Heart left ventricle (tissue), 13 donors: ENCODE measurements around the gene NSD1.

ENCODE experiments used
- POLR2A ChIP-seq, 2 donors: fragments of 450-650 bp; IDR thresholded peaks; one replicate each; pipeline ENCODE4 v1.6.1; 2017; ENCODE audit warnings: antibody characterized with exemption in 2 of 2, mild to moderate bottlenecking in 2 of 2, moderate library complexity in 2 of 2
- TF ChIP-seq, protein P1 (sequence below), 12 donors: fragments of 200-600 bp; sonication (generic) in 4 of 12; IDR thresholded peaks; one replicate each; pipeline versions ENCODE4 v1.5.0 to v1.8.0; 2018 to 2022; ENCODE audit warnings: antibody characterized with exemption in 12 of 12, mild to moderate bottlenecking in 5 of 12
- donor health status: ischemic (EF 13 %, LVEDD 7.1; RV severe dilation, severe dysfunction).
- donor health status: DM: no; HTN: yes; CAD: no.
- donor health status: DM: no; HTN: no; CAD: no.
- donor health status: ischemic (EF 25% LVEDD 6.9; RV normal size, moderate dysfunction).
- donor health status: ischemic (EF 25% LVEDD 5.7; RV mildly dilated, moderate dysfunction).
- donor health status: ischemic (EF 35%, LVEDD 5.7; RV mildly dilated, moderate dysfunction).
- donor health status: nonischemic (EF 11% LVEDD 7.7; RV severe dilation, severe dysfunction).
- donor health status: DM: yes; HTN: yes; CAD: no.
- donor health status: PGD.
- donor health status: ischemic (EF 29% LVEDD 5.4; RV normal size, mild dysfunction).
- donor health status: nonischemic (EF 23%, LVEDD 6.1; RV moderate dilation, normal function).

DNA sequence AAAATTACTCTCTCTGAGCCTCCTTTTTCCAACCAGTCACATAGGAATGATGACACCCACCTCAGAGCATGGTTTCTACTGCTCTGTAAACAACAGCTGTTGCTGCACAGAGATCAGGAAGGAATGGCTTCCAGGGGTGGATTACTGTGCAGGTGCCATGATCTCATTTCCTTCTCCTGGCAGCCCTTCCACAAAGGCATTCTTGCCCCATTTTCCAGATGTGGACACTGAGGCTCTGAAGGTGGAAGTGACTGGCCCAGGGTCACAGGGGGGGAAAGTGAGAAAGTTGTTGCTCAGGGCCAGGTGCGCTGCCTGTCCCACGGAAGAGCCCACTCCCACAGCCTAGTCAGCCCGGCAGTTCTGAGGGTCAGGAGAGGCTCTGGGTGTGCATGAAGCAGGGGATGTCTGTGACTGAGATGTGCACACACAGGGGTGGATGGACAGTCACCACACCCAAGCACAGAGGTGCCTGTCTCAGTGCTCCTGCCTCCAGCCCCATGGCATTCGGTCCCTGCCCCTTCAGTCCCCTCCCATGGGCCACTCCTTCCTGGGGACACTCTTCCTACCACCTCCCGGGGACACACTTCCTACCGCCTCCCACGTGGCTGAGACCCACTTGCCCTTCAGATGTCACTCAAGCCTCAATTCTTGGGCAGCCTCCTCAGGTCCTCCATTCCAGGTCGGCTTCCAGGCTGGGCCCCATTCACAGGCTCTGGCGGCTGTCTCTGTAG, 29.9 kb upstream of the NSD1 start:
- TF ChIP-seq, protein P1, sequence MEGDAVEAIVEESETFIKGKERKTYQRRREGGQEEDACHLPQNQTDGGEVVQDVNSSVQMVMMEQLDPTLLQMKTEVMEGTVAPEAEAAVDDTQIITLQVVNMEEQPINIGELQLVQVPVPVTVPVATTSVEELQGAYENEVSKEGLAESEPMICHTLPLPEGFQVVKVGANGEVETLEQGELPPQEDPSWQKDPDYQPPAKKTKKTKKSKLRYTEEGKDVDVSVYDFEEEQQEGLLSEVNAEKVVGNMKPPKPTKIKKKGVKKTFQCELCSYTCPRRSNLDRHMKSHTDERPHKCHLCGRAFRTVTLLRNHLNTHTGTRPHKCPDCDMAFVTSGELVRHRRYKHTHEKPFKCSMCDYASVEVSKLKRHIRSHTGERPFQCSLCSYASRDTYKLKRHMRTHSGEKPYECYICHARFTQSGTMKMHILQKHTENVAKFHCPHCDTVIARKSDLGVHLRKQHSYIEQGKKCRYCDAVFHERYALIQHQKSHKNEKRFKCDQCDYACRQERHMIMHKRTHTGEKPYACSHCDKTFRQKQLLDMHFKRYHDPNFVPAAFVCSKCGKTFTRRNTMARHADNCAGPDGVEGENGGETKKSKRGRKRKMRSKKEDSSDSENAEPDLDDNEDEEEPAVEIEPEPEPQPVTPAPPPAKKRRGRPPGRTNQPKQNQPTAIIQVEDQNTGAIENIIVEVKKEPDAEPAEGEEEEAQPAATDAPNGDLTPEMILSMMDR (IDR thresholded peaks at IDR 0.05), result no peak
- no peak for TF ChIP-seq POLR2A (IDR thresholded peaks at IDR 0.05)
